CD4-positive, alpha-beta T cell treated with Interleukin-17A for 1 hour (primary cell): ENCODE results near the gene ITGA3.
"Not testable (repeated sequence)": the region's sequence is repeated elsewhere in the genome, so short reads cannot be mapped to it uniquely, and the experiment has no call there.

ENCODE experiments used
- DNase-seq: peaks from one replicate; pipeline ENCODE4 v3.0.0-alpha.2; 2020

The ITGA3 gene

DNA sequence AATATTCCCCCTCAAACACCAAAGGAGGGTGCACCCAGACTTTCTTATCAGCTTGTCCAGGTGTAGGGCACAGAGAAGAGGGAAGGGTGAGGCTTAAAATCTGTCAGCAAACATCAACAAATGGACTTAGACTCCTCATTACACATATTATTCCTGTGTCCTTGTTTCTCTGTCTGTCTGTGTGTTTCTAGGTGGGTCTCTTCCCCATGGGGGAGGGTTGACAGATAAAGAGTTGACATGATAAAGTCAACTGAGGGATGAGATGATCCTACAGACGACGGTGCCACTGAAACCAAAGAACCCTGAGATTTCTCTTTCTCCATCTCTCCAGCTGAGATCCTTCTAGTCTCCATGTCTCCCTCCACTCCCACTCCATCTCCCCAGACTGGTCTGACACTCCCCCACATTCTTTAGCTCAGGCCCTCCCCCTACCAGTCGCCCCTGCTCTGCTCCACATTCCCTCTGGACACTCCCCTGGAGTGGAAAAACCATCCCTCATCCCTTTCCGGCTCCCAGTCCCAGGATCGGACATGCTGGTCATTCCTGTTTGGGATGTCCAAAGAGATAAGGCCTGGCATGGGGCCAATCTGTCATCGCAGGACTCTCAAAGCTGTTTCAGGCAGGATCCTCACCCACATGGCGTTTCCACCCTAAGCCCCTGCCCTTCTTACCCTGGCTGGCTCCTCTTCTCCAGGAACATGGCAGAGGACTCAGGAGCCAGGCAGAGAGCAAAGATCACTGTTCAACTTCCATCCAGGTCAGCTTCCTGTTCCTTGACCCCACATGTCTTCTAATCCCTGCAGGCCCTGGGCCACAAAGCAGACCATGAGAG is 2.9 kb upstream of the ITGA3 start:
- DNase-seq = no peak

GRCh38 chr17:50053654-50053960 is 2.3 kb upstream of the ITGA3 start:
- DNase-seq = no peak

DNA sequence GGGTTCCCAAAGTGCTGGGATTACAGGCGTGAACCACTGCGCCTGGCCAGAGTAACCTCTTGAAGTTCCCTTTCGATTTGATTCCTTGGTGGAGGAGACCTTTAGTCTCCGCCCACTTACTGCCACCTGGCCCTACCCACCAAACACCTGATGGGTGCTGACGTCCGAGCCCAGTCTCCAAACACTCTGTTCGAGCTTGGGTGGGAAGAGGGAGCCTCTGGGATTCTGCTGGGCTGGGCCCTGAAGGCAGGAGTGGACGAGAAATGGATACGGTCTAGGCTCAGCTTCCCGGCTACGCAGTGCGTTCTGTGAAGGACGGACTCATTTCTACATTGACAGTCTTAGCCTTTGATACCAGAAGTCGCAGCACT is 870 bp upstream of the ITGA3 start:
- DNase-seq = peak; percentile 42

DNA sequence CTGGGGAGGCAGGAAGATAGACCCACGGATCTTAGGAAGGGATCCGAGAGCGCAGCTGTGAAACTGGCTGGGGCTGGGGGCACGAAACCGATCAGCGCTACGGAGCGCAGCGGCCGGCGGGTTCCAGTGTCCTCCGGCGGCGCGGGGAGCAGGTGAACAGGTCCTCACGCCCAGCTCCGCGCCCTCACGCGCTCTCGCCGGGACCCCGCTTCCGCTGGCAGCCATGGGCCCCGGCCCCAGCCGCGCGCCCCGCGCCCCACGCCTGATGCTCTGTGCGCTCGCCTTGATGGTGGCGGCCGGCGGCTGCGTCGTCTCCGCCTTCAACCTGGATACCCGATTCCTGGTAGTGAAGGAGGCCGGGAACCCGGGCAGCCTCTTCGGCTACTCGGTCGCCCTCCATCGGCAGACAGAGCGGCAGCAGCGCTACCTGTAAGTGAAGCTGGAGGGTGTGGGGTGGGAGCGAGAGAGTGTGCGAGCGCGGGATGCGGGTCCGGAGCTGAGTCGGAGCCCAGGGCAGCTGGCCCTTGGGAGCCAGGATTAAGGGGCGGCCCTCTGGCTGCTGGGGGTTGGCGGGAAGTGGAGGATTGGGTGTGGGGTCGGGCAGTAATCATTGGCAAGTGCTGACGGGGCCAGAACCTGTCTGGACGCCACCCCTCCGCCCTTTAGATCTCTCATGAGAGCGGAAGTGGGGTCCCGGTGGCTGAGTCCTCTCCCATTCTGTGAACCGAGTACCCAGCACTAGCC is 479 bp downstream of the ITGA3 start:
- peak; percentile 56 for DNase-seq

GRCh38 chr17:50056961-50057330 is 1.0 kb downstream of the ITGA3 start:
- no peak for DNase-seq

GRCh38 chr17:50057521-50057991 is 1.6 kb downstream of the ITGA3 start:
- no peak for DNase-seq

- no peak for DNase-seq
These were observed 2.5 kb downstream of the ITGA3 start for GRCh38 chr17:50058296-50058953.

DNA sequence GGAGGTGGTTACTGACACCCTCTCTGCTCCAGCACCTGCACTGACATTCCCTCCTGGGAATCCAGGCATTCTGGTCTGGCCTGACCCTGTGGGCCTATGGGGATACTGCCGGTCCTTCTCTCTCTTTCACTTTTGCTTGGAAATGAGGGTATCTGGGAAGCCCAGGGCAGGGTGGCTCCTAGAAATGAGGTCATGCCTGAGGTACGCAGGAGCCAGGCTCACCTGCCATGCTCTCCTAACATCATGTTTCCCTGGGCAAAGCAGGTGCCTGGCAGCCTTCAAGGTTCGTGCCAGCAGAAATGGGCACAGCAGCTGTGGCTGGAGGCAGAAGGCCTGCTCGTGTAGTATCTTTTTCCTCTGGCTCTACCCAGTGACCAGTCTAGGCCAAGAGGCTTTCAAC is 3.3 kb downstream of the ITGA3 start:
- DNase-seq = no peak

DNA sequence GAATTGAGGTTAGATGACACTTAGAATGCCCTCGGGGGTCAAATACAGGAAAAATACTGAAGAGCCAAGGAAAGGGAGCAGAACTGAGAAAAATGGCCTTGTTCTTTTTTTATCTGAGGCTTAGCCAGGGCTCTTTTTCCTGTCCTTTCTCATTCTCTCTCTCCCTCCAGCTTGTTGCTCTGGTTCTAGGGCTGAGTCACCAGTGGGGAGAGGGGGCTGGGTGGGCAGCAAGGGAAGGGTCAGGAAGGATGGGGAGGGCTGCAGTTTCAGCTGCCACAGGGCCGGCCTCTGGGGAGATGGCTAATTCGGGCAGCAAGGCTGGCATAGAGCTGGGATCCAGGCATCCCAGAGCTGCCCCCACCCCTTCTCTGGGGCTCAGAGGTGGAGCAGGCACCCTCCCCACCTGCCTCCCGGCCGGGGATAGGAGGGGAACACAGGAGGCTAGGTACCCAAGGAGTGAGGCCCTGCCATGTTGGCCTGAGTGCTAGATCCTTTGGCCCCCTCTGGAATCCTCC is 3.9 kb downstream of the ITGA3 start:
- DNase-seq = no peak

DNA sequence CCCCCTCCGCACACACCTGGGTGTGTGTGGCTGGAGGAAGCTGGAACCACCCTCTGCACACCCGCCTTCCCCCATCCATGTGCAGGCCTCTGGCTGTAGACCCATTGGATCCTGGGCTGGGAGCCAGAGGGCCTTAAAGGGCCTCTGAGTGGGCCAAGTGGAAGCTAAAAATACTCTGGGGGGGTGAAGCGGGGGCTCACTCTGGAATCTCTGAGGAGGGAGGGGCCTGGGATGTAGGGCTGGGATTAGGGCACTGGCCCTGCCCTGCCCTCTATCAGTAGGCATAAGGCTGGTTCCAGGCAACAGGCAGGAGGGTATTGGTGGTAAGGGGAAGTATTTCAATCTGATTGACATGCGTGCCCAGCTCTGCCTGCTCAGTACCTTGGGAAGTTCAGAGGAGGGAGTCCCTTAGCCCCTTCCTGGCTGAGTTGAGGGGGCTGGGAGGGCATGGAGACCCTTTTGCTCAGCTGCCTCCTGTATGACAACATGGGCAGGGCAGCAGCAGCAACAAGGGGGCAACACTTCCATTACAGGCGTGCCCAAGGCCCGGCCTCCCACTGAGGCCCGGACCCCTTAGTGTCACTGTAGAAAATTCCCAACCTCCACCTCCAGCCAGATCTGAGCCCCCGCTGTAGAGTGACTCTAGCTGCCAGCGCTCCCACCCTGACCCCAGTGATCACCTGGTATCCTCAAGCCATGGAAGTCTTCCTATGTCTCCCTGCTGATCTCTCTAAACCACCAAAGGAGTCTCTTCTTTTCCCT is 5.2 kb downstream of the ITGA3 start:
- DNase-seq = no peak

- DNase-seq = not testable (repeated sequence)
These were observed 5.8 kb downstream of the ITGA3 start for GRCh38 chr17:50061713-50062045.

- no peak for DNase-seq
These were observed 6.7 kb downstream of the ITGA3 start for GRCh38 chr17:50062293-50063243.

- no peak for DNase-seq
These were observed 7.8 kb downstream of the ITGA3 start for GRCh38 chr17:50063561-50064252.

- no peak for DNase-seq
These were observed 8.5 kb downstream of the ITGA3 start for GRCh38 chr17:50064253-50065001.

DNA sequence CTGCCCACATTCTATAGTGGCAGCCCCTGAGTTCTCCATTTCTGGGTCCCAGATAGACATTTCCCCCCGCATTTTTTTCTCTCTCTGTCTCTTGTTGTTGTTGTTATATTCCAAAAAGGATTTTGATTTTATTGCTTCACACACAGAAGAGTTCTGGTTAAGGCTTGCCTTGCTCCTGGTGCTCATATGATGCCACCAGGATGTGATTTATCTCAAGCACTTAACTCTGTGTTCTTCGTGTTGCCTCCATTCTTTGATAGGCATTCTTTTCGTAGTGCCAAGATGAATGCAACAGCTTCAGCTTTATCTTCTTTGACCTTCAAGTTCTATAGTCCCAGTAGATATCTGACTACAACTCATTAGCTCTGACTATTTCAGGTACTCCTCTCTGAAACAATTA is 9.1 kb downstream of the ITGA3 start:
- DNase-seq = no peak

- no peak for DNase-seq
These were observed 11.1 kb downstream of the ITGA3 start for GRCh38 chr17:50066995-50067394.

DNA sequence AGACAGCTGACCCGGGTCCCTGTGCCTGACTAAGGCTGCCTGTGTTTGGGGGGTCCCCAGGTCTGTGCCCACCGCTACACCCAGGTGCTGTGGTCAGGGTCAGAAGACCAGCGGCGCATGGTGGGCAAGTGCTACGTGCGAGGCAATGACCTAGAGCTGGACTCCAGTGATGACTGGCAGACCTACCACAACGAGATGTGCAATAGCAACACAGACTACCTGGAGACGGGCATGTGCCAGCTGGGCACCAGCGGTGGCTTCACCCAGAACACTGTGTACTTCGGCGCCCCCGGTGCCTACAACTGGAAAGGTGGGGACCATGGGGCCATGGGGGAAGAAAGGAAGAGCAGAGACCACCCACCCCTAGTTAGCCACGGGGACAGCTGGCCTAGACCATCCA is 12.1 kb downstream of the ITGA3 start:
- DNase-seq = no peak

DNA sequence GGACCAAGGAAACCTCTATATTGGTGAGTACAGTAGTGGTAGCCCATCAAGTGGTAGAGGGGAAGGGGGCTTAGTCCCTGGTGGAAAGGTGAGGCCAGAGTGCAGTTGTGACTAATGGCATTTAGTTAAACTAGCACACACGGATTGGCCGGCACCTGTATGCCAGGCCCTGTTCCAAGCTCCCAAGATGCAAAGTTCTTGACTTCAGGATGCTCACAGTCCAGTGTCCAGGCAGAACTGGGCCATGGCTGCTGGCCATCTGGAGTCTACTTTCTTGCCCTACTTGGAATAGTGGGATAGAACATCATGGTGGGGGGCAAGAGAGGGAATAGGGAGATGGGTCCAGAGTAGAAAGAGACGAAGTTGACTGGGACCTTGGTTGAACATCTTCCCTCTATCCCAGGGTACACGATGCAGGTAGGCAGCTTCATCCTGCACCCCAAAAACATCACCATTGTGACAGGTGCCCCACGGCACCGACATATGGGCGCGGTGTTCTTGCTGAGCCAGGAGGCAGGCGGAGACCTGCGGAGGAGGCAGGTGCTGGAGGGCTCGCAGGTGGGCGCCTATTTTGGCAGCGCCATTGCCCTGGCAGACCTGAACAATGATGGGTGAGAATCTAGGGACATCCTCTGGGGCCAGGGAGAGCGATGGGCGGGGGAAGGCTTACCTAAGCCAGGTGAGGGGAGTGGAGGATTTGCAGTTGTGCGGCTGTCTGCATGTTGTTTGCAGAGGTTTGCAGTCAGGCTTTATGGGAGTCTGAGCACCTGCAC is 15.2 kb downstream of the ITGA3 start:
- no peak for DNase-seq

DNA sequence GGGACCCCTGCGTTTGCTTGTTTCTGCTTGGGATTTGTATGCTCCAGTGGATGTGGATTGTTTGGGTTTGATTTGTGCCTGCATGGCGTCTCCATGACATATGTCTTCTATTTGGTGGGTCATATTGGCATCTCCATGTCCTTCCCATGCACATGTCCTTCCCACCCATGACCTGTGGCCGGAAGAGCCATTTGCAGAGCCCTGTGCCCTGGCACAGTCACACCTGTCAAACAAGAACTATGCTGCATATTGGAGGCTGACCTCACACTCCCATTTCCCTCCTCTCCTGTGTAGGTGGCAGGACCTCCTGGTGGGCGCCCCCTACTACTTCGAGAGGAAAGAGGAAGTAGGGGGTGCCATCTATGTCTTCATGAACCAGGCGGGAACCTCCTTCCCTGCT is 15.8 kb downstream of the ITGA3 start:
- DNase-seq = no peak

DNA sequence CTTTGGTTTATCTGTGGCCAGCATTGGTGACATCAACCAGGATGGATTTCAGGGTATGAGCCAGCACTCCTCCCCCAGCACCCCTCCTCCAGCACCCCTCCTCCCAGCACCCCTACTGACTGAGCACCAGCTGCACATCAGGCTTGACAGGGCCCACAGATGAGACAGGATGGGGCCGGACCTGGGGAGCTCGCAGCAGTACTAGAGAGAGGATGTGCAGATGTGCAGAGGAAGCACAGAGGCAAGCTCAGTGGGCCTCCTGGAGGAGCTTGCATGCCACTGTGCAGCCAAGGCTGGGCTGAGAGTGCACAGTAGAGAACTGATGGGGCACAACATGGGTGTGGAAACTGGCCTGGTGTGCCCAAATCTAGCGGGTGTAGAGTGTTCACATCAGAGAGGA is 16.2 kb downstream of the ITGA3 start:
- no peak for DNase-seq
